Mucosa of stomach (tissue), 1 donor: ENCODE results near the gene RASGRF1.

ENCODE experiments used
- H3K27me3 ChIP-seq: one replicate; pipeline ENCODE4 v1.7.0; 2013; ENCODE audit warnings: mild to moderate bottlenecking, low read length; ENCODE audit not compliant: control insufficient read depth, insufficient read depth
- H3K36me3 ChIP-seq: one replicate; pipeline ENCODE4 v1.7.0; 2013; ENCODE audit warnings: low read length; ENCODE audit not compliant: control insufficient read depth, insufficient read depth
- H3K4me1 ChIP-seq: one replicate; pipeline ENCODE4 v1.7.0; 2013; ENCODE audit warnings: mild to moderate bottlenecking, low read length; ENCODE audit not compliant: control insufficient read depth, insufficient read depth
- H3K4me3 ChIP-seq: one replicate; pipeline ENCODE4 v1.7.0; 2013; ENCODE audit warnings: low read length
- H3K9ac ChIP-seq: one replicate; pipeline ENCODE4 v1.7.0; 2013; ENCODE audit warnings: mild to moderate bottlenecking, low read length, moderate library complexity
- H3K9me3 ChIP-seq: one replicate; pipeline ENCODE4 v1.7.0; 2013; ENCODE audit warnings: mild to moderate bottlenecking, low read length, moderate library complexity; ENCODE audit not compliant: control insufficient read depth
- donor health status: Pancreatic carcinoma.

Gene RASGRF1

DNA sequence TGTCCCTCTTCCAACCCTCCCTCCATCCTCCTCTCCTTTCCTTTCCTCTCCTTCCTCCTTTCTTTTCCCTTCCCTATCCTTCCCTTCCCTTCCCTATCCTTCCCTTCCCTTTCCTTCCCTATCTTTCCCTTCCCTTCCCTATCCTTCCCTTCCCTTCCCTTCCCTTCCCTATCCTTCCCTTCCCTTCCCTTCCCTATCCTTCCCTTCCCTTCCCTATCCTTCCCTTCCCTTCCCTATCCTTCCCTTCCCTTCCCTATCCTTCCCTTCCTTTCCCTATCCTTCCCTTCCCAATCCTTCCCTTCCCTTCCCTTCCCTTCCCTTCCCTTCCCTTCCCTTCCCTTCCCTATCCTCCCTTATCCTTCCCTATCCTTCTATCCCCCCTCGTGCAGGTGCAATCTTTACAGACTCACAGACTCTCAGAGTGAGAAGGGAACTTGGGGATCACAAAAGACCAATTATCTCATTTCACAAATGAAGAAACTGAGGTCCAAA is 31.5 kb downstream of the RASGRF1 start:
- no peaks in the 10 kb centered on the region for H3K27me3 ChIP-seq
- H3K36me3 ChIP-seq, result no peaks in the 10 kb centered on the region
- H3K9me3 ChIP-seq, result no peaks in the 10 kb centered on the region
- no peak overlapping the region for H3K9ac ChIP-seq
- H3K4me1 ChIP-seq, result no peaks in the 10 kb centered on the region
- H3K4me3 ChIP-seq, result no peak overlapping the region

DNA sequence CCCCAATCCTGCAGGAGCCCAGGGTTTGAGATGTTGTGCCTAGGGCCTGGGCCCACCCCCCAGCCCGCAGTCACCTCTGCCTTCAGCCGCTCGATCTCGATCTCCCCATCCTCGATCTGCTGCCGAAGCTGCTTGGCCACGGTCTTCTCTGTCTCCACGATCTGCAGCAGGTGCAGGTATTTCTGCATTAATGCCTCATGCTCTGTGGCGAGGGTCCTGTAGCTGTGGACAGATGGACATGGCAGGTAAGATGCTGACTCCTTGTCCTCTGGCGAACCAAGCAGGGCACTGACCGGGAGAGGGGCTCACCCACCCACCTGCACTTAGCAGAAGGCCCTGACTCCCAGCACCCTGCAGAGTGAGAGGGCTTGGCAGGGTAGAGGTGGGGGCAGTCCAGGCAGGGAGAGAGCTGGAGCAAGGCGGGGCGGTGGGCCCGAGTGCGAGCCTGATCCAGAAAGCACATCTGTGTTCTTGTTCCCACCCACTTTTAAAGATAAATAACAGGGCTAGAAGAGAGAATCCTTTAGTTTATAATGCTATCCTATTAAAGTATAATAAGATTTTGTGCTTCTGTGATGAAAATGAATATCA is 32.2 kb downstream of the RASGRF1 start:
- no peaks in the 10 kb centered on the region for H3K27me3 ChIP-seq
- H3K9me3 ChIP-seq, result no peaks in the 10 kb centered on the region
- no peak overlapping the region for H3K4me3 ChIP-seq
- H3K4me1 ChIP-seq, result no peaks in the 10 kb centered on the region
- no peak overlapping the region for H3K9ac ChIP-seq
- H3K36me3 ChIP-seq, result no peaks in the 10 kb centered on the region

- Histone ChIP-seq H3K9me3 (no peaks in the 10 kb centered on the region), H3K9ac (no peak overlapping the region)
These were observed 33.5 kb downstream of the RASGRF1 start for GRCh38 chr15:79057050-79057449.

DNA sequence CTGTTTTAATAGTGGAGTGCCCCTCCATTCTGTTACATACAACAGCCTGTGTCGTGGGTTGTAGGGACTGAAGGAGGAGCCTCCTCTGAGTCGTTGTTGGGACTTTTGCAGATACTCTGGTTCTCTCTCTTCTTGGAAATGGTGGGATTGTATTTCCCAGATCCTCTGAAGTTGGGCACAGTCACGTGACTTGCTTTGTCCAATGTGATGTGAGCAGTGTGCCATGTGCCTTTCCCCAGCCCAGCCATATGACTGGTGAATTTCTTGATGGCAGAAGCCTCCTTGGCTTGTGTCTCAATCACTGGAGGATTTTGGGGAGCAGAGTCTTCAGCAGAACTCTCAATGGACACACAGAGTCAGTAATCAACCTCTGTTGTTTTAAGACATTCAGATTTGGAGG is 36.2 kb downstream of the RASGRF1 start:
- no peak overlapping the region for H3K9ac ChIP-seq
- H3K9me3 ChIP-seq, result no peaks in the 10 kb centered on the region
- no peak overlapping the region for H3K4me3 ChIP-seq
- no peaks in the 10 kb centered on the region for H3K36me3 ChIP-seq
- H3K4me1 ChIP-seq, result no peaks in the 10 kb centered on the region
- H3K27me3 ChIP-seq, result no peaks in the 10 kb centered on the region

More at GRCh38 chr15:79057050-79057449, 33.5 kb downstream of the RASGRF1 start:
- no peak overlapping the region for H3K4me3 ChIP-seq
- no peaks in the 10 kb centered on the region for H3K36me3 ChIP-seq
- no peaks in the 10 kb centered on the region for H3K4me1 ChIP-seq
- H3K27me3 ChIP-seq, result no peaks in the 10 kb centered on the region

- Histone ChIP-seq H3K4me1 (no peaks in the 10 kb centered on the region), H3K4me3 (no peak overlapping the region), H3K27me3 (no peaks in the 10 kb centered on the region), H3K9ac (no peak overlapping the region), H3K36me3 (no peaks in the 10 kb centered on the region), H3K9me3 (no peaks in the 10 kb centered on the region)
These were observed 36.7 kb downstream of the RASGRF1 start for GRCh38 chr15:79053894-79054293.

GRCh38 chr15:79051941-79052731 is 38.4 kb downstream of the RASGRF1 start:
- no peaks in the 10 kb centered on the region for H3K9me3 ChIP-seq
- H3K36me3 ChIP-seq, result no peaks in the 10 kb centered on the region
- no peaks in the 10 kb centered on the region for H3K4me1 ChIP-seq
- no peak overlapping the region for H3K4me3 ChIP-seq
- no peaks in the 10 kb centered on the region for H3K27me3 ChIP-seq
- H3K9ac ChIP-seq, result no peak overlapping the region

GRCh38 chr15:79051029-79051428 is 39.6 kb downstream of the RASGRF1 start:
- Histone ChIP-seq H3K36me3 (no peaks in the 10 kb centered on the region), H3K4me1 (no peaks in the 10 kb centered on the region), H3K27me3 (no peaks in the 10 kb centered on the region), H3K4me3 (no peak overlapping the region), H3K9me3 (no peaks in the 10 kb centered on the region), H3K9ac (no peak overlapping the region)

- no peaks in the 10 kb centered on the region for H3K9me3 ChIP-seq
- H3K36me3 ChIP-seq, result no peaks in the 10 kb centered on the region
- H3K4me1 ChIP-seq, result no peaks in the 10 kb centered on the region
- H3K4me3 ChIP-seq, result no peak overlapping the region
- H3K9ac ChIP-seq, result no peak overlapping the region
- no peaks in the 10 kb centered on the region for H3K27me3 ChIP-seq
These were observed 40.2 kb downstream of the RASGRF1 start for GRCh38 chr15:79050341-79050740.

- no peaks in the 10 kb centered on the region for H3K9me3 ChIP-seq
- H3K9ac ChIP-seq, result no peak overlapping the region
- no peaks in the 10 kb centered on the region for H3K4me1 ChIP-seq
- H3K27me3 ChIP-seq, result no peaks in the 10 kb centered on the region
- no peaks in the 10 kb centered on the region for H3K36me3 ChIP-seq
- no peak overlapping the region for H3K4me3 ChIP-seq
These were observed 41.2 kb downstream of the RASGRF1 start for GRCh38 chr15:79049416-79049815.

- Histone ChIP-seq H3K9ac (no peak overlapping the region), H3K36me3 (no peaks in the 10 kb centered on the region), H3K4me1 (no peaks in the 10 kb centered on the region), H3K9me3 (no peaks in the 10 kb centered on the region), H3K4me3 (no peak overlapping the region), H3K27me3 (no peaks in the 10 kb centered on the region)
These were observed 42.7 kb downstream of the RASGRF1 start for GRCh38 chr15:79047676-79048439.

- no peaks in the 10 kb centered on the region for H3K9me3 ChIP-seq
- no peak overlapping the region for H3K9ac ChIP-seq
- no peak overlapping the region for H3K4me3 ChIP-seq
- no peaks in the 10 kb centered on the region for H3K4me1 ChIP-seq
- H3K27me3 ChIP-seq, result no peaks in the 10 kb centered on the region
- H3K36me3 ChIP-seq, result no peaks in the 10 kb centered on the region
These were observed 43.7 kb downstream of the RASGRF1 start for GRCh38 chr15:79046691-79047404.
